Stimulated activated CD4-positive, alpha-beta T cell treated with anti-CD3 and anti-CD28 coated beads, Interleukin-4, amount 100 ng/mL, for 24 hours (primary cell): ENCODE measurements around the gene IGSF21.

Experiments
- DNase-seq: peaks from one replicate; pipeline ENCODE4 v3.0.0-alpha.2; 2020

IGSF21 gene

DNA sequence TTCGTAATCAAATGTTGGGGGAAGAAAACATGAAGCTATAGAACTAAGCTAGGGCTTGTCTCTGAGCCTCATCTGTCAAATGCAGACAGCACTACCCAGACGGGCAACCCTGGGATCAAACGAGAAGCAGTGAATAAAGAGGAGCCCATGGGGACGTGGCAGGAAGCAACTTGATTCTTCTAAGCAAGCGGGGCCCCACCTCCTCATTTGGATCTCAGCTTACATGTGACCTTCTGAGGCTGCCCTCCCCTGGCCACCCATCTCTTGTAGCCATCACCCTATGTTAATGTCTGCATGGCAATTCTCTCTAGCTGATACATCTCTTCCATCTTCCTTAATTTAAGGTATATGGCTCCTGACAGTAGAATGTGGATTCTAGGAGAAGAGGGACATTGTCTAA lies 171.3 kb downstream of the IGSF21 start:
- DNase-seq, result no peak

DNA sequence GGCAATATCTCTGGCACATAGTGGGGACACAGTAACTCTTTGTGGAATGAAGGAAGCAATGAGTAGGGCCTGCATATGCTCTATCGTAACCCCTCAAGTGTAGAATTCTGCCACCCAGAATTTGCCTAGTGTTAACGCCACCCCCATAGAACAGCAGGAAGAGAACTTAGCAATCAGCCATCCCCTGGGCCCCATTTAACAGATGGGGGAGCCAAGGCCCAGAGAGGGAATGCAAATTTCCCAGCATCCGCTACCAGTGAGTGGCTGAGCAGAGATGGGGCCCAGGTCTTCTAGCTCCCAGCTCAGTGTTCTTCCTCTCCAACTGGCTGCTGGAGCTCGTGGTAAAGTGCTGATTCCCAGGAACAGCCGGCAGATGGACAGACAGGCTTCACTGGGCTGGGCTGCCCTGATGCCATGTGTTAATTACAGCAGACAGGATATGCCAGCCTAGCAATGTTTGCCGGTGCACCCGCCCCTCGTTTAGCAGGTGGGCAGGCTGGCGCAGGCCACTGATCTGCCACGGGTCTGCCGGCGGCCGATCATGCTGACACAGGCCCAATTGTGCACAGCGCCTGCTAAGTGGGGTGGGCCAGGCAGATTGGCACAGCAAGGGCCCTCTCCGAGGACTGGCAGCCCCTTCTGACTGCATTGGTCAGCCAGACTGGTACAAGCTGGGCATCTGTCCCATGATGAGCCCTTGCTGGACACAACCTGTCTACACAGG lies 171.9 kb downstream of the IGSF21 start:
- DNase-seq, result no peak

DNA sequence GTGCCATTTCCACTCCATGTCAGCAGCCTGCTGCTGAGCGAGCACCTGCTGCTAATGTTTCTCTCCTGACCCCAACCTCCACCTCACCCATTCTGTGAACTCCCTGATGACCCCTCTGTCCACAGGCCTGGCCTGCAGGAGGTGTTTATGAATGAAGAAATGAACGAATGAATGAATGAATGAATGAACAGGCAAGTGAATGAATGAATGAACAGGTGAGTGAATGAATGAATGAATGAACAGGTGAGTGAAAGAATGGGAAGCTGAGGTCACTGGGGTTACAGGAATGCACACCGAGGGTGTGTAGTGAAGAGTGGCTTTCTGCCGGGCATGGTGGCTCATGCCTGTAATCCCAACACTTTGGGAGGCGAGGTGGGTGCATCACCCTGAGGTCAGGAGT lies 173.4 kb downstream of the IGSF21 start:
- no peak for DNase-seq

GRCh38 chr1:18282851-18283600 lies 175.4 kb downstream of the IGSF21 start:
- DNase-seq, result no peak

- DNase-seq, result no peak
These were observed 176.2 kb downstream of the IGSF21 start for GRCh38 chr1:18283601-18284385.

- DNase-seq, result no peak
These were observed 177.4 kb downstream of the IGSF21 start for GRCh38 chr1:18284805-18285537.

GRCh38 chr1:18285538-18285924 lies 177.9 kb downstream of the IGSF21 start:
- no peak for DNase-seq

DNA sequence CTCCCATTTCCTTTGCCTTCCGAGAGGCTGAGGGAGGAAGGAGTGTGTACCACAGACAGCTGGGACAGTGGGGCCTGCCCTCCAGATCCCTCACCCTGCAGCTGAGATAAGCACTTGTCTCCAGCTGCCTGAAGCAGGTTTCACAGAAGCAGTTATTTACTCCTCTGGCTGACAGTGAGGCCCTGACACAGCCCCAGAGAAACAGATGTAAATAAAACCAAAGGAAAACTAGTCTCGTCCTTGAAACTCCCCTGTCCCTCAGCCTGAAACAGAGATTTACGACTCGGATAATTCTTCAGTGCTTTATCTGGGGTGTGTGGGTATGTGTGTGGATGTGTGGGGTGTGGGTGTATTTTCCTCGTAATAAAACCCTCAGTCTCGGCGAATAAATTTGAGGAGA lies 181.1 kb downstream of the IGSF21 start:
- no peak for DNase-seq

- no peak for DNase-seq
These were observed 182.0 kb downstream of the IGSF21 start for GRCh38 chr1:18289597-18289996.

- no peak for DNase-seq
These were observed 183.3 kb downstream of the IGSF21 start for GRCh38 chr1:18290740-18291412.

GRCh38 chr1:18292531-18292930 lies 184.9 kb downstream of the IGSF21 start:
- DNase-seq, result no peak

GRCh38 chr1:18293291-18293690 lies 185.7 kb downstream of the IGSF21 start:
- DNase-seq, result no peak

DNA sequence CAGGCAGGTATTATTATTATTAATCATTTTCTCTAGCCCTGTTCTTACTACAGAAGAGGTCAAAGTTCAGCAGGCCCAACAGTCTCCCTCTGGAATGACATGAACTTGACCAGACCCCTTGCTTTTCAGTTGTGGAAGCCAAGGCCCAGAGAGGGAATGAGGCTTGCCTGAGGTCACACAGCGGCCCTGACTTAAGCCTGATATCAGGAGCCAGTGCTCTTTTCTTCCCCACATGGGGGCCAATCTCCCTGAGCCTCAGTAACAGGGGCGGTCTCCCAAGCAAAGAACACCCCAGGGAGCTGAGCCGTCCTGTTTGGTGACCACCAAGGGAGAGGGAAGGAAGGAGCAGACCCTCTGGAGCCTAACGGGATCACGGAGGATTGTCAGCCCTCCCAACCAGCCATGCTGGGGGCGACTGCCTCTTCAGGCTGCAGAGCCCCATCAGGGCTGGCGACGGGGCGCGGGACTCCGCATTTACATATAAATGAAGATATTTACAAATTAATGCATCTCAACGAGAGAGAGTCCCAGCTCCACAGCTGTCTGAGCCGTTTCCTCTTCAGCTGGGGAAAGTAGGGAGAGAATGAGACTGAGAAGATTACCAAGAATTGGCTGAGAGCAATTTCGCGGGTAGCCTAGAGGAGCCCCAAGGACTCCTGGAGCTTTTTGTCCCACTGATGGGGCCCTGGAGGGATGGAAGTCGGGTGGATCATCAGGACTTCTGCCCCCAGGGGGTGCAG lies 187.0 kb downstream of the IGSF21 start:
- DNase-seq, result no peak

DNA sequence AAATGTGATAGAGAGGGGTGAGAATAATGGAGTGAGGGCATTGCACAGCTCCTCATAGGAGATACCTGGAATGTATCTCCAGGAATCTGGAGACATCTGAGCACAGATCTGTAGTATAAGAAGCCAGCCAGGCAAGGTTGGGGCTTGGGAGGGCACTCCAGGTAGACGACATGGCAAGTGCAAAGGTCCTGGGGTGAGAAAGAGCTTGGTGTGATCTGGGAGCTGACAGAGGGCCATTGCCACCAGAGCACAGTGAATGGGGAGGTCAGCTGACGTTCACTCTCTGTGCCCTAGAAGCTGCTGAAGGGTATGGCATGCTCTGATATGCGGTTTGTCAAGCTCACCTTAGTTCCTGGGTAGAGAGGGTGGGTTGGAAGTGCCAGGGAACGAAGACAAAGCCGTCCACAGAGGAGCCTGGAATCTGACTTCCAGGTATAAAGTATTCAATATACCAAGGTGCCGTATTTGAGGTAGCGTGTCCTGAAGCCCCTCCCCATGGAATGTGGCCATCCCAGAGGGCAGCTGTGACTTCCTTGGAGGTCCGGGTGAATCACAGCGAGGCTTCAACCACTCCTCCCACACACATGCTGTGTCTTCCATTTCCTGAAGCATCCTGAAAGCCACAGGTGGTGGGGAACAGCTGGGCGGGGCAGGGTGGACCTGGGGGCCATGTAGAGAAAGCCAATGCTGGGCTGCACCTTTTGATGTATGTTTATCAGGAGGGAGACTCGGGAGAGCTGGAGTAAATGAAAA lies 190.5 kb downstream of the IGSF21 start:
- no peak for DNase-seq

GRCh38 chr1:18299441-18300338 lies 192.1 kb downstream of the IGSF21 start:
- no peak for DNase-seq

DNA sequence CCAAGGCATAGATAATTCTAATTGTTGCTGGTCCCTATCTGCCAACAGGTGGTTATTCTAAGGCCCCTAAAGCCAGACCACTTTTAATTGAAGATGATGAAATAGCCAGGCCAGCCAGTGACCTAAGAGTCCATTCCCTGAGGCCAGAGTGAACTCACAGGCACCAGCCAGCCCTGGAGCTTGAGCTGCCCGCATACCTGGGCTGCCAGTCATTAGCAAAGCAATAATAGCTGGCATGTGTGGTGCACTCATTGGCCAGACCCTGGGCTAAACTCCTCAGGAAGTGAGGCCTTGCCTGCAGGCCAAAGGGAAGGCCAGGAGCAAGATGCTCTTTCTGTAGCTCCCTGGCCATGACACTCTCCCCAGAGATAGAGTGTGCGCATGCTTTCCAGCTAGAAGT lies 192.8 kb downstream of the IGSF21 start:
- DNase-seq, result no peak

GRCh38 chr1:18302788-18303413 lies 195.3 kb downstream of the IGSF21 start:
- no peak for DNase-seq

- DNase-seq, result no peak
These were observed 196.7 kb downstream of the IGSF21 start for GRCh38 chr1:18304151-18304869.
